Measurements from ENCODE around the gene PLA2R1. TPM values are rescaled to one million over a fixed set of nuclear protein-coding genes. Genes with fewer than 3 reads are reported as not detected.
A peak's percentile ranks its signal among the peaks of the same experiment; 100 is the strongest.

Gene PLA2R1
- total RNA-seq, 3 donors from 2014 or later = 12.5 to 49.9 (median 27.9) TPM

GRCh38 chr2:159897720-159898119, 164.7 kb downstream of the PLA2R1 start:
- Histone ChIP-seq H3K9me3 (no peaks in the 10 kb centered on the region), H3K36me3 (no peaks in the 10 kb centered on the region), H3K4me1 (no peaks in the 10 kb centered on the region), H3K27ac (no peak overlapping the region), H3K27me3 (no peaks in the 10 kb centered on the region), H3K4me3 (no peak overlapping the region)
- no peak for DNase-seq (ENCODE audit: low spot score in 2 of 2)
- no peak for TF ChIP-seq POLR2A (IDR thresholded peaks at IDR 0.05)
- no peak for TF ChIP-seq POLR2AphosphoS5 (IDR thresholded peaks at IDR 0.05)
- no peak for TF ChIP-seq CTCF (IDR thresholded peaks at IDR 0.05)
- intact Hi-C loops (cut with DNase I; ENCODE audit: low total_unique reads) = no loop called here

GRCh38 chr2:159897081-159897480, 165.3 kb downstream of the PLA2R1 start:
- no peak for TF ChIP-seq POLR2AphosphoS5 (IDR thresholded peaks at IDR 0.05)
- TF ChIP-seq CTCF (IDR thresholded peaks at IDR 0.05) = no peak
- no peak for TF ChIP-seq POLR2A (IDR thresholded peaks at IDR 0.05)
- DNase-seq (ENCODE audit: low spot score in 2 of 2) = no peak
- no peaks in the 10 kb centered on the region for H3K9me3 ChIP-seq
- H3K4me1 ChIP-seq = no peaks in the 10 kb centered on the region
- H3K27ac ChIP-seq = no peak overlapping the region
- intact Hi-C loops (cut with DNase I; ENCODE audit: low total_unique reads) = no loop called here
- no peak overlapping the region for H3K4me3 ChIP-seq
- no peaks in the 10 kb centered on the region for H3K36me3 ChIP-seq
- no peaks in the 10 kb centered on the region for H3K27me3 ChIP-seq

GRCh38 chr2:159895258-159896065, 167.0 kb downstream of the PLA2R1 start:
- TF ChIP-seq POLR2AphosphoS5 (IDR thresholded peaks at IDR 0.05) = no peak
- no peak for TF ChIP-seq CTCF (IDR thresholded peaks at IDR 0.05)
- no peak for TF ChIP-seq POLR2A (IDR thresholded peaks at IDR 0.05)
- H3K9me3 ChIP-seq = no peaks in the 10 kb centered on the region
- no peak for DNase-seq (ENCODE audit: low spot score in 2 of 2)
- intact Hi-C loops (cut with DNase I; ENCODE audit: low total_unique reads) = no loop called here
- H3K36me3 ChIP-seq = no peaks in the 10 kb centered on the region
- peak overlapping the region; percentile 70 to 77 for H3K27ac ChIP-seq
- no peaks in the 10 kb centered on the region for H3K27me3 ChIP-seq
- no peaks in the 10 kb centered on the region for H3K4me1 ChIP-seq
- no peak overlapping the region for H3K4me3 ChIP-seq

- peak in 1 of 2 donors; percentile 60 for DNase-seq (ENCODE audit: low spot score in 2 of 2)
- Histone ChIP-seq H3K4me1 (no peaks in the 10 kb centered on the region), H3K27ac (peak overlapping the region; percentile 70 to 77), H3K27me3 (no peaks in the 10 kb centered on the region), H3K4me3 (peak overlapping the region in 1 of 3 donors; percentile 4), H3K9me3 (no peaks in the 10 kb centered on the region), H3K36me3 (no peaks in the 10 kb centered on the region)
- intact Hi-C loops (cut with DNase I; ENCODE audit: low total_unique reads) = no loop called here
- TF ChIP-seq POLR2AphosphoS5 (IDR thresholded peaks at IDR 0.05) (no peak), CTCF (IDR thresholded peaks at IDR 0.05) (no peak), POLR2A (IDR thresholded peaks at IDR 0.05) (no peak)
Observed at GRCh38 chr2:159894145-159894838, 168.1 kb downstream of the PLA2R1 start.
